SKM-1 treated with dmso at 0.1 percent for 144 hours (cell line): Measurements from ENCODE around the gene TM7SF3.
"Not testable (repeated sequence)": the region's sequence is repeated elsewhere in the genome, so short reads cannot be mapped to it uniquely, and the experiment has no call there.

Source experiments
- DNase-seq: peaks from one replicate; lab custom pipeline; 2025; ENCODE audit not compliant: unreplicated experiment; lab: John Stamatoyannopoulos, UW

Gene TM7SF3

GRCh38 chr12:26979733-26980132, 34.5 kb downstream of the TM7SF3 start:
- DNase-seq: no peak

- no peak for DNase-seq
Measured at GRCh38 chr12:26978801-26979200, 35.4 kb downstream of the TM7SF3 start.

GRCh38 chr12:26976687-26977086, 37.5 kb downstream of the TM7SF3 start:
- no peak for DNase-seq

- DNase-seq: no peak
Measured at GRCh38 chr12:26971963-26972362, 42.2 kb downstream of the TM7SF3 start.

- DNase-seq: no peak
Measured at GRCh38 chr12:26970136-26970535, 44.0 kb downstream of the TM7SF3 start.

GRCh38 chr12:26966842-26967241, 47.3 kb downstream of the TM7SF3 start:
- DNase-seq: no peak

- no peak for DNase-seq
Measured at GRCh38 chr12:26963413-26963812, 50.8 kb downstream of the TM7SF3 start.

- no peak for DNase-seq
Measured at GRCh38 chr12:26961803-26962202, 52.4 kb downstream of the TM7SF3 start.

GRCh38 chr12:26961391-26961790, 52.8 kb downstream of the TM7SF3 start:
- not testable (repeated sequence) for DNase-seq

- DNase-seq: no peak
Measured at GRCh38 chr12:26954027-26954426, 60.2 kb downstream of the TM7SF3 start.

GRCh38 chr12:26953447-26953846, 60.7 kb downstream of the TM7SF3 start:
- peak; percentile 8 for DNase-seq

- no peak for DNase-seq
Measured at GRCh38 chr12:26948309-26948708, 65.9 kb downstream of the TM7SF3 start.

- no peak for DNase-seq
Measured at GRCh38 chr12:26941215-26941594, 73.0 kb downstream of the TM7SF3 start.

GRCh38 chr12:26940516-26941214, 73.5 kb downstream of the TM7SF3 start:
- no peak for DNase-seq

- no peak for DNase-seq
Measured at GRCh38 chr12:26939953-26940352, 74.2 kb downstream of the TM7SF3 start.

- no peak for DNase-seq
Measured at GRCh38 chr12:26939192-26939832, 74.9 kb downstream of the TM7SF3 start.

GRCh38 chr12:26938701-26939062, 75.5 kb downstream of the TM7SF3 start:
- DNase-seq: no peak

- peak; percentile 84 for DNase-seq
Measured at GRCh38 chr12:26937863-26938700, 76.1 kb downstream of the TM7SF3 start, which contains the start of the genes FGFR1OP2 and INTS13. Gene FGFR1OP2, plus strand, starts transcription at chr12:26938470. Its CDS starts 15,689 bp downstream, at chr12:26954159. Gene INTS13, minus strand, starts transcription at chr12:26937981. Its CDS starts 1,178 bp downstream, at chr12:26936803.

GRCh38 chr12:26937443-26937862, 76.7 kb downstream of the TM7SF3 start:
- DNase-seq: no peak

- no peak for DNase-seq
Measured at GRCh38 chr12:26936559-26937442, 77.4 kb downstream of the TM7SF3 start.
